Stimulated activated naive CD4-positive, alpha-beta T cell (primary cell): ENCODE data around the gene FRS2.
"Not testable (repeated sequence)": the region's sequence is repeated elsewhere in the genome, so short reads cannot be mapped to it uniquely, and the experiment has no call there.

Experiments
- DNase-seq, 6 experiments: peaks; one replicate each; lab custom pipeline; 2025; lab: John Stamatoyannopoulos, UW

Gene FRS2, protein sequence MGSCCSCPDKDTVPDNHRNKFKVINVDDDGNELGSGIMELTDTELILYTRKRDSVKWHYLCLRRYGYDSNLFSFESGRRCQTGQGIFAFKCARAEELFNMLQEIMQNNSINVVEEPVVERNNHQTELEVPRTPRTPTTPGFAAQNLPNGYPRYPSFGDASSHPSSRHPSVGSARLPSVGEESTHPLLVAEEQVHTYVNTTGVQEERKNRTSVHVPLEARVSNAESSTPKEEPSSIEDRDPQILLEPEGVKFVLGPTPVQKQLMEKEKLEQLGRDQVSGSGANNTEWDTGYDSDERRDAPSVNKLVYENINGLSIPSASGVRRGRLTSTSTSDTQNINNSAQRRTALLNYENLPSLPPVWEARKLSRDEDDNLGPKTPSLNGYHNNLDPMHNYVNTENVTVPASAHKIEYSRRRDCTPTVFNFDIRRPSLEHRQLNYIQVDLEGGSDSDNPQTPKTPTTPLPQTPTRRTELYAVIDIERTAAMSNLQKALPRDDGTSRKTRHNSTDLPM

DNA sequence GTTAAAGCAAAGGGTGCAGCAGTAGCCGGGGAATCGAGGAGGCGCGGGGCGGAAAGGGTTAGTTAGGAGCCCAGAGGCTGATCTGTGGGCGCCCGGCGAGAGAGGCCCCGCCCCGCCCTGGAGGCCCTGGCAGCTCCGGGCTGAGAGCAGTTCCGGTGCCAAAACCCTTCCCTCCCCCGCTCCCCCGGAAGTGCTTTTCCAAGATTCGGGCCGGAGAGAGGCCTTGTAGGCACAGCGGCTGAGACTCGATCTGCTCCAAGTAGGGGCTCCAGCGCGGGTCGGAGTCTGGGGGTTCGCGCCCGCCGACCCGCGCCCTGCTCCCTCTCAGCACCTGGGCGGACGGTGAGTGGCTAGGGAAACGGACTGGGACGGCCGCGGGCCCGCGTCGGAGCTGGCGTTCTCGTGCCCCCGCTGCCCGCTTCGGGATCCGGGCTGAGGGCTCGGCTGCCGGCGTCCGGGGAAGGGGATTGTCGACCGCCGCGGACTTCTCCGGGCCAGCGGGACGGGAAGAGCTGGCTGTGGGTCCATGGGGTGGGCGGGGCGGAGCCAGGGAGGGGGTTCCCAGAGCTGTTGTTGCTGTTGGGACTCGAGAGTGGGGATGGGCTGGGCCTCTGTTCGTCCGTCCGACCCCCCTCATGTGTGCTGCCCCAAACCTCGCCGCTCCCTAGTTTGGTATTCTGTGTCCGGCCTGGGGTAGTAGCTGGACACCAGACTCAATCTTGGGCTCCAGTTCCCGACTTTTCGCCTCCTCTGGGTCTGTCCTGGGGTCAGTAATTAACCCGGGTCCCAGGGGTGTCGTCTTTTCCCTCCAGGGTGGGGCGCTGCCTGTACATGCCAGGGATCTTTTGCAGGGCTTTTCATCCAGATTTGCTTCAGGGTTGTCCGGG, at the start of gene FRS2:
FRS2 (plus strand) TSS at position 200 of the 887 bp plus-strand sequence. CDS start 98,643 bp downstream, outside the sequence.
- peak; percentile 68 to 79 (median 74) for DNase-seq

DNA sequence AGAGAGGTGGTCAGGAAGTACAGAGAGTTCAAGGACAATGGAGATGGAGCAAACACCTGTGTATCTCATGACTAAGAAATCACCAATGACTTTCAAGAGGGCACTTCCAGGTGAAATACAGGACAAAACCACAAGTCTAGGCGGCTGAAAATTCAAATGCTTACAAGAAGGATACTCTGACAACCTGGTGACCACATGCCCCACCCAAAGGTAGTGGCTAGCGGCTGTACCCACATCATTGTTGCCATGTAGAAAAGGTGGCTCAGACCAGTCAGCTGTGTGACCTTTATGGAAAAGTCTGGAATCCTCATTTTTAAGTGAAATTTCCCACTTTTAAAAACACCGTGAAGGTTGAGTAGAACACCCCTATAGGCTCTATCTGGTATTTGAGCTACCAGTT, 48.6 kb upstream of the FRS2 start:
- no peak for DNase-seq

DNA sequence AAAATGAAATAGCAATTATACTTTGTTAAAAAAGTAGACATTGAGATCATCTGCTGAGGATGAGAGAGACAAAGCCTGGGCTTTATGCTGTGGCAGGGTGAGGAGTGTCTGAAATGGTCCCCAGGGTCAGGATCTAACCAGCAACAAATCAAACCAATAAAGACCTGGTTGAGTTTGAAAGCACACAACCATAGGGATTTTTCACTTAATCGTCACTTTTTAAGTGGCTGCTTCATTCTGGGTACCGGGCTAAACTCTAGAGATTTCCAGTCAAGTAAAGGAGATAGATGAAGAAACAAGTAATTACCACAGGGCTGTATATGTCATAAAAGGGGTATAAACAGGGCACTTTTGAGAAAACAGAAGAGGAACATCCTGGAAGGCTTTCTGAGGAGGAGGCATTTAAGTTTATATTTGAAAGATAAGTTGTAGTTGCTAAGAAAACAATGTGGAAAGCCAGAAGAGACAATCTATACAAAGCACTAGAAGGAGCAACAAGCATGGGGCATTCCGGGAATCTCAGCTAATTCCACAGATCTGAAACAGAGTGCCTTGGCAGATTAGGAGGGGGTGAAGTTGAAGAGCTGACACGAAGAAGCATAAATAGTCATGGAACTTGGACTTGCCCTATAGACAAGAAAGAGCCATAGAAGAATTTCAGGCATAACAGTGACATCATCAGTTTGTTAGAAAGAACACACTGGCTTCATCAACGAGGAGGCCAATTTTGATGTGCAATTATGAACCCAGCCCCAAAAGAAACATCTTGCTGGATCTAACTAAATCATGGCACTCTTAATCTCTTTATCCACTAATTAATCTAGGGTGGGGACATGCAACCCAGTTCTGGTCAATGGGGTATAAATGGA, 46.9 kb upstream of the FRS2 start:
- DNase-seq = no peak

- no peak for DNase-seq
Measured at GRCh38 chr12:69425417-69425816, 44.8 kb upstream of the FRS2 start.

GRCh38 chr12:69428351-69429073, 41.7 kb upstream of the FRS2 start:
- no peak for DNase-seq

GRCh38 chr12:69430942-69431590, 39.1 kb upstream of the FRS2 start:
- DNase-seq = no peak

DNA sequence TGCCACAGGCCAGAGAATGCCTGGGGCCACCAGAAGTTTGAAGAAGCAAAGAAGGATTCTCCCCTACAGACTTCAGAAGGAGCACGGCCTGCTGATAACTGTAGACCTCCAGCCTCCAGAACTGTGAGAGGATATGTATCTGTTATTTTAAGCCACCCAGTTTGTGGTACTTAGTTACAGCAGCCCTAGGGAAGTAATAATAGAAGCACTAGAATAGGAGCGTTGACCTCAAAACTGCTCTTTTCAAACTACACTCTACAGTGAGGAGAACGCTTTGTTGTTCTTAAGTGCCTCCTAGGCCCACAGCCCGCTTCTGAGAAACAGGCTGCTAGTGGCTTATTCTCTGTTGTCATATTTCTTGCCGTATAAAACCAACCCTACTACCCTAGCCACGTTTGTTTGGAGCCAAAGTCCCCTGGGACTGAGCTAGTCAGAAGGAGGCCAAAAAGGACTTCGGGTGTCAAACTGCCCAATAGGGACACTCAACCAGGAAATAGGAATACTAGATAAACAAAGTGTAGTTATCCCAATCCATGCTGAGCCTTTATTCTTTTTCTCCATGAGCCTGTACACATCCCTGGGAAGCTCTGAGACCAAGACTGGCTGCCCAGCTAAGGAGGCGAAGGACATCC, 38.5 kb upstream of the FRS2 start:
- DNase-seq = no peak

DNA sequence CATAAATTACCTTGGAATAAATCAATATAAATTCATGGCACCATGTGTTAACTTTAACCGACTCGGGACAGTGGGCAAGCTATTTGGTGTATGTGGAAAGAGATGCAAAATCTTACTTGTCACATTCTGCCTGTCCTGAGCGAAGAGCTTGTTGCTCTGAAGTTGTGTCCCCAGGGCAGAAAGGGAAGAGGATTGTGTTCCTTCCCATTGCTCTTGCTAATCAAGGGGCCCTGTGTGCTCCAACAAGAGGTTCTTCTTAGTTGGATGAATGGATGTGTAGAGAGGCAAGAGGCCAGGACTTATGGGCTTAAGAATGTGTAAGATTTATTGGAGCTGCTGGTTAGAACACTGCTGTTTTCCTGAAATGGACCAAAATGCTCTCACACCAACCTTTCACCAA, 36.5 kb upstream of the FRS2 start:
- DNase-seq = no peak

DNA sequence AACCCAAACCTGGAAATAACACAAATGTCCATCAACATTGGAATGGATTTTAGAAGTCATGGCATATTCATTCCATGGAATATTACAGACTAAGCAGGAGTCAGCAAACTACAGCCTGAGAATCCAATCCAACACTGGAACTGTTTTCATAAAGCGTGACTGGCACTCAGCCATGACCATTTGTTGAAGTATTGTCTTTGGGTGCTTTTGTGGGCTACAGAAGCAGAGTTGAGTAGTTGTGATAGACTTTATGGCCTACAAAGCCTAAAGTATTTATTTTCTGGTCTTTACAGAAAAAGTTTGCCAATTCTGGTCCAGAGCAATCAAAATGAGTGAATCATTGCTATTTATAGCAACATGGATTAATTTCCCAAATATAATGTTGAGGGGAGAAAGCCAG, 34.5 kb upstream of the FRS2 start:
- no peak for DNase-seq

- no peak for DNase-seq
Measured at GRCh38 chr12:69437073-69437472, 33.1 kb upstream of the FRS2 start.

DNA sequence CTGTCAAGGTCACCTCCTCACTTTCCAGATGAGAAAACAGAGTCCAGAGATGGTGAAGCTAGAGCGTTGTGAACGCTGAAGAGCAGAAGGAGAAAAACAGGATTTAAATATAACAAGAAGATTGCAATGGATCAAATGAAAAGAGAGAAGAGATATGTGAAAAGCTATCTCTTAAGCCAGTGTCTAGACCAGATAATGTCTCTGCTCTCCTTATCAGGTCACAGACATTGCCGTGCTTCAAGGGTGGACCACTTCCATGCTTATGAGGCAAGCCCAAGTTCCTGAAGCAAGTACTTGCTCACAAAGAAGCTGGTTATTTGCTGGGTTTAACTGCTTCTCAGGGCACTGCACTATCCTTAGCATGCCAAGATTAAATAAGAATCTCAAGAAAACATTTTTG, 31.6 kb upstream of the FRS2 start:
- DNase-seq = no peak

DNA sequence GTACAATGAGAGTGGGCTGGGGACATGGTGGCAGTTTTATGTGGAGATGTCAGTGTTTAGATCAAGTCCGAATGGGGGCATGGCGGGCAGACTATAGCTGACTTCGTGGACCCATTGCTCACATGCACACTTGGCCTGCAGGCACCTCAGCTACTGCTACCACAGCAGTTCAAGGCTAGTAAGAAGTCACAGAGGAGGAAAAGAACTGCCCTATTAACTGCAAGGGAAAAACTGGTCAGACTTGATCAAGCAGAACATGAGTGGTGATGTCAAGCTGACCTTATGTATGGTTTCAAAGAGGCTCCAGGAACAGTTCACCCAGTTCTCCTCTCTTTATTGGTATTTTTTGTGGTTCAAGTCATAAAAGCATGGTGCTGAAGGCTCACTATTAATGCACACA, 30.2 kb upstream of the FRS2 start:
- no peak for DNase-seq

DNA sequence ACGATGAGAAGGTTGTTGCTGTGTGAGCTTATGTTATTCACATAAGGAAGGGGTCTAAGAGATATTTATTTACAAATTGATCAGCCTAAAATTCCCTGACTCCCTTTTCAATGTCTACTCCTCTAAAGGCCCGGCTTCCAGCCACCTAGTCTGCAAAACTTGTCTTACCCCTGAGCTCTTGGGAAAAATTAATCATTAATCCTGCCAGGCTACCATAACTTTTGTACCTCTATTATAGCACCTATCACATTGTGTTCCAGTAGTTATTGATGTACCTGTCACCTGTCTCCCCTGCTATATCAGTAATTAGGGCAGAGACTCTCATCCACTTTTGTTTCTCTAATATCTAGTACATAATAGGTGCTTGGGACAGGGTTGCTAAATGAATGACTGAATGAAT, 29.3 kb upstream of the FRS2 start:
- no peak for DNase-seq

DNA sequence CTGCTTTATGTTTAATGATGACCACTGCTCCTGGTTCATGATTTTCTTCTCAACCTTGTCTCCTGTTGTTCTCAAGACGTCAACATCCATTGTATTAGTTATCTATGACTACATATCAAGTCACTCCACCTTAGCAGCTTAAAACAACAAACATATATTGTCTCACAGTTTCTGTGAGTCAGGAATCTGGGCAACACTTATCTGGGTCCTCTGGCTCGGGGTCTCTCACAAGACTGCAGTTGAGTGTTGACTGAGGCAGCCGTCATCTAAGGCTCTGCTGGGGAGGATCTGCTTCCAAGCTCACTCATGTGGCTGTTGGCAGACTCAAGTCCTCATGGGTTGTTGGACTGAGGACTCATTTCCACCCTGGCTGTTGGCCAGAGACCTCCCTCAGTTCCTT, 27.3 kb upstream of the FRS2 start:
- no peak for DNase-seq

DNA sequence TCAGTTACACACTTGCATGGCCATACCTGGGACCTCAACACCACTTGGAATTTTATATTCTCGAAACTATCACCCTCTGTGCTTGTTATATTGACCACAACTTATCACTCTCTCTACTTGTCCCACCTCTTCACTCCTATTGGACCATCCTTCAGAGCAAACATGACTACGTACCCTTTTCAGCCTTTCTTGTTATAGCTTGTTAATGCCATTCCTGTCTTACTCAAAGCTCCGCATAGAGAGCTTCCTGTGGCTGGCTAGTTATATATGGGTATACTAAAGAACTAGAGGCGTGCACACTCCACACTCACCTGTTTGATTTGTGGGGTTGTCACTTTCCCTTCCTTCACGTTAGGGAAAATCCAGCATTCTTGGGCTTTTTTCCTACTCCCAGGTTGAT, 26.3 kb upstream of the FRS2 start:
- no peak for DNase-seq

GRCh38 chr12:69447892-69448291, 22.3 kb upstream of the FRS2 start:
- no peak for DNase-seq

DNA sequence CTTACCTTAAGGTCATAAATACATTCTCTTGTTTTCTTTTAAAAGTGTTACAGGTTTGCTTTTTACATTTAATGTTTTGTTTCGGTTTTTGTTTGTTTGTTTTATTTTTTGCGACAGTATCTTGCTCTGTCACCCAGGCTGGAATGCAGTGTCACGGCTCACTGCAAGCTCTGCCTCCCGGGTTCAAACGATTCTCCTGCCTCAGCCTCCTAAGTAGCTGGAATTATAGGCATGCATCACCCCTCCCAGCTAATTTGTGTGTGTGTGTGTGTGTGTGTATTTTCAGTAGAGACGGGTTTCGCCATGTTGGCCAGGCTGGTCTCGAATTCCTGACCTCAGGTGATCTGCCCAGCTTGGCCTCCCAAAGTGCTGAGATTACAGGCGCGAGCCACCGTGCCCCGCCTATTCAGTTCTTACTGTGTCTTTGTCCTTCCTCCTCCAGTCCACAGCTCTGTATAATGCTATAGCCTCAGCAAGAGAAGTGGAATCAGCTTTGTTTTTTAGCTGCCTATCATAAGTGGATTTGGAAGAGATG, 17.5 kb upstream of the FRS2 start:
- DNase-seq = not testable (repeated sequence)

DNA sequence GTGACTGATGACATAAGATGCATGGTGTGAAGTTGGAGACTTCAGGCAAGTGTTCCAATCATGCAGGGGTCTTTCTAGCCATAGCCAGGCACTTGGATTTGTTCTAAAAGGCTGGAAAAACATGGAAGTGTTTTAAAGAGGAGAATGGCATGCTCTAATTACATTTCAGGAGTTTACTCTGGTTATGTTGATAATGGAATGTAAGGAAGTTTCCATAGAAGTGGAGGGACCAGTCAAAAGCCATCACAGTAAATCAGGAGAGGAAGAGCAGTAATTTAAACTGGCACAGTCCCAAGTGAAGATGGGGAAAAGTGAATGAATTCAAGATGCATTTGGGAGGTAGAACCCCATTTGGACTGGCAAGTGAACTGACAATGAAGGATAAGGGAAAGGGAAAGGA, 13.9 kb upstream of the FRS2 start:
- DNase-seq = no peak

DNA sequence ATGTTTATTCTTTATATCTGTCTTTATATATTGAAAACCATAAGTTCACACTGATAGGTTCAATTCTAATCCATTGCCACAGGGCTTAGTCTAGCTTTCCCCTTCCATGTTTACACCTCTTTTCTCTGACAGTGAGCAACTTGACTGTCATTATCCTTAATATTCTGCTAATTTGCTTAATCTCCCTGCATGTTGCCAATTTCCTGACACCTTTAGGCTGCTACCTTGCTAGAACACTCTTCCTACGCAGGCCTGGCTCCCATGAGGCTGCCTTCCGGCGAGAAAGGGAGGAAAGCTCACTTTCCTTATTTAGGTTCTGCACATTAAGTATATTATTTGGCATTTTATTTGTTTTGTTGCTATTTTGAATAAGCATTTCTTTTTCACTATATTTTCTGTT, 12.8 kb upstream of the FRS2 start:
- no peak for DNase-seq

- no peak for DNase-seq
Measured at GRCh38 chr12:69459477-69459876, 10.7 kb upstream of the FRS2 start.
